HCT116 (cell line): ENCODE data around the gene COX7A1.

Source experiments
- POLR2A ChIP-seq: IDR thresholded peaks from 2 replicates; pipeline ENCODE4 v1.7.0; 2011; ENCODE audit warnings: borderline replicate concordance; ENCODE audit not compliant: insufficient read depth, insufficient read length; ENCODE audit errors: extremely low read depth
- POLR2AphosphoS5 ChIP-seq: IDR thresholded peaks from 2 replicates; pipeline ENCODE4 v1.6.1; 2011; ENCODE audit warnings: mild to moderate bottlenecking, low read depth, low read length, moderate library complexity
- TF ChIP-seq, protein P1 (sequence below), 3 experiments: fragments of 200-600 bp in 1 of 3; sonication (generic) in 1 of 3; IDR thresholded peaks in 2 of 3; conservative IDR thresholded peaks in 1 of 3; 2 replicates each; pipeline ENCODE4 v1.5.1; 2012 to 2017; ENCODE audit warnings: low read depth in 2 of 3, low read length in 2 of 3, antibody characterized with exemption in 1 of 3, borderline replicate concordance in 1 of 3, control low read depth in 1 of 3, mild to moderate bottlenecking in 1 of 3, mixed read lengths in 1 of 3, mixed run types in 1 of 3, moderate library complexity in 1 of 3; ENCODE audit not compliant: insufficient read depth in 1 of 3

DNA sequence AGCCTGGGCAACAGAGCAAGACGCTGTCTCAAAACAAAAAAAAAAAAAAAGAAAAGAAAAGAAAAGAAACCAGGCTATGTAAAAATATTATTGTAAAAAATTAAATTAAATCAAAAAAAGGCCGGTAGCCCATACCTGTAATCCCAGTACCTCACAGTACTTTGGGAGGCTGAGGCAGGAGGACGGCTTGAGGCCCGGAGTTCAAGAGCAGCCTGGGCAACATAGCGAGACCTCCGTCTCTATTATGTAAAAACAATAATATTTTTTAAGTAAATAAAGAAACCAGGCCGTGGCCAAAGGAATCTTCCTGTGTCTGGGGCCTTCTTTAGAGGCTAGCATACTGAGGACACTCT is 13.2 kb downstream of the COX7A1 start:
- TF ChIP-seq, protein P1, sequence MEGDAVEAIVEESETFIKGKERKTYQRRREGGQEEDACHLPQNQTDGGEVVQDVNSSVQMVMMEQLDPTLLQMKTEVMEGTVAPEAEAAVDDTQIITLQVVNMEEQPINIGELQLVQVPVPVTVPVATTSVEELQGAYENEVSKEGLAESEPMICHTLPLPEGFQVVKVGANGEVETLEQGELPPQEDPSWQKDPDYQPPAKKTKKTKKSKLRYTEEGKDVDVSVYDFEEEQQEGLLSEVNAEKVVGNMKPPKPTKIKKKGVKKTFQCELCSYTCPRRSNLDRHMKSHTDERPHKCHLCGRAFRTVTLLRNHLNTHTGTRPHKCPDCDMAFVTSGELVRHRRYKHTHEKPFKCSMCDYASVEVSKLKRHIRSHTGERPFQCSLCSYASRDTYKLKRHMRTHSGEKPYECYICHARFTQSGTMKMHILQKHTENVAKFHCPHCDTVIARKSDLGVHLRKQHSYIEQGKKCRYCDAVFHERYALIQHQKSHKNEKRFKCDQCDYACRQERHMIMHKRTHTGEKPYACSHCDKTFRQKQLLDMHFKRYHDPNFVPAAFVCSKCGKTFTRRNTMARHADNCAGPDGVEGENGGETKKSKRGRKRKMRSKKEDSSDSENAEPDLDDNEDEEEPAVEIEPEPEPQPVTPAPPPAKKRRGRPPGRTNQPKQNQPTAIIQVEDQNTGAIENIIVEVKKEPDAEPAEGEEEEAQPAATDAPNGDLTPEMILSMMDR (IDR thresholded peaks at IDR 0.05 in 2 of 3, conservative IDR thresholded peaks at IDR 0.05 in 1 of 3; ENCODE audit: borderline replicate concordance in 1 of 3, insufficient read depth in 1 of 3, low read depth in 2 of 3, low read length in 2 of 3), result no peak
- no peak for TF ChIP-seq POLR2A
- no peak for TF ChIP-seq POLR2AphosphoS5
